ENCODE results near the gene GAREM1. TPM values are rescaled to one million over a fixed set of nuclear protein-coding genes. Genes with fewer than 3 reads are reported as not detected.
A peak's percentile ranks its signal among the peaks of the same experiment; 100 is the strongest.

The GAREM1 gene
- polyA plus RNA-seq, 3 donors, result 29.9 to 37.4 (median 34.2) TPM

DNA sequence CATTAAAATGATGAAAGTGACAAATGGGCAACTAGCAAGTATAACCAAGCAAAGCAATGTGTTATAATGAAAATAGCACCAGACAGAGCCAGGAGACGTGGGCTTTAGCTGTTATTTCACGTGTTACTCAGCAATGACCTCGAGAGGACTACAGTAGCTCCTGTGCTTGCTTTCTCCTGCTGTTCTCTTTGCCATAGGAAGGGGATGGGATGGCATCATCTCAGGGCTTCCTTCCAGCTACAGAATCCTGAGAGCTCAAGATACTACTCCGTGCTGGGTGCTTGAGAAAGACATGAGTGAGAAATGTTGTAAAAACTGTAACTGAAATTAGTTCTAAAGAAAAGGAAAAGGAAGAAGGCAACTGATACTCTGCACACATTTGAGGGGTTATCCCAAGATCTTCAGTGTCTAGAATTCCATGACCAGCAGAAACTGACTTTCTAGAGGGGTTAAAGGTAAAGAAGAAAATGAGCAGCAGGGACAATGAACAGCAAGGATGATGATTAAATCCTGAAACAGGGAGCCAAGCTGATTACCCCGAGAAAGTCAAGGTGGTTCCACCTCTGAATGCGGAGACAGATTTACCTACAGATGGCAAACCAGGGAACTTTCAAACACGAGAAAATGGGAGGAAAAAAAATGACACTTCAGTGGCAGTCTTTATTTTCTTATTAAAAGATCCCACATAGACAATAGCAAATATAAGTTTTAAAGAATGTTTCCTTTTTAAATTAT is 33.4 kb downstream of the GAREM1 start:
- DNase-seq (ENCODE audit: extremely low read depth in 1 of 11, low read depth in 9 of 11, low spot score in 4 of 11), result no peak

DNA sequence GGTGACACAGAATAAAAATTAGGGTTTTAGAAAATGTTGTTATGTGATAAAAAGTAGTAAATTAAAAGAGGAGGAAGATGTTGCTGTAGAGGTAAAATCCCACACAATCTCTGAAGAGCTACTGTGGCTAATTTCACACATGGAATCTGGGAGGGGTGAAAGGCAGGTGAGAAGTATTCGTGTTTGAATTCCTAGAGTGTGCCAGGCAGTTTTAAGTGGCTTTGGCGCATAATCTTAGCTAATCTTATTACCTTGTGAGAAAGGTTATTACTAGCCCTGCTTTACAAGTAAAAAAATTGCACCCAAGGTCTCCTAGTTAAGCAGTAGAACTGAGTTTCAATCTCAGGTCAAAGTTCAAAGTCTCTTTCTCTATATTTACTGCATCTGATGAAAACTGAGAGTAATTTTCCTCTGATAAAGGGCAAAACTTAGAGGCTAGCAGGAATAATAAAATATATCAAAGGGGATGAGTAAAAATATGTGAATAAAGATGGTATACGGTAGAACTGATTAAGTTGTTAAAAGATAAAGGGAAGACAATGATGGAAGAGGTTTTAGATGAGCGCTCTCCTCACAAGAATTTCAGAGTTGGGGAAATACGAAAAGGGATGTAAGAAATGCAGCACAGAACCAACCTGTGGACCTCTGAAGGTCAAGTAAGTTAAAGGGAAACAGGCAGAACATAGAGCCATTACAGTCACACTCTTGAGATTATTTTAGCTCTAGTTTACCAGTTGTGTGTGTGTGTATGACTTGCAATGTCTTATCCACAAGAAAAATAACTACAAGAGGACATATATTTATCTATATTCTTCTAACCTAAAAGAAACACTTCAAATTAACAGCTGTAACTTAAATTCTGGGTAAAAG is 34.8 kb downstream of the GAREM1 start:
- DNase-seq (ENCODE audit: extremely low read depth in 1 of 11, low read depth in 9 of 11, low spot score in 4 of 11), result no peak

DNA sequence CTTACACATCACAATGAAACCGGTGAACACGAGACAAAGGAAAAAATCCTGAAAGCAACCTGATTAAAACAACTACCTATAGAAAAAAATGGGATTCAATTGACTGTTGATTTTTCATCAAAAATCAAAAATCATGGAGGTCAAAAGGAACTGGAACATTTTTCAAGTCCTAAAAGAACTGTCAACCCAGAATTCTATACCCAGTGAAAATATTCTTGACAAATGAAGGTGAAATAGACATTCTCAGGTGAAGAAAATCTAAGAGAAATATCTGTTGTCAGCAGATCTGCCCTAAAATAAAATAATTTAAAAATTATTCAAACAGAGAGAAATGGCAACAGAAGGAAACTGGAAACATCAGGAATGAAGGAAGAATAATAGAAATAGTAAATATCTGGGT is 38.9 kb downstream of the GAREM1 start:
- no peak for DNase-seq (ENCODE audit: extremely low read depth in 1 of 11, low read depth in 9 of 11, low spot score in 4 of 11)

DNA sequence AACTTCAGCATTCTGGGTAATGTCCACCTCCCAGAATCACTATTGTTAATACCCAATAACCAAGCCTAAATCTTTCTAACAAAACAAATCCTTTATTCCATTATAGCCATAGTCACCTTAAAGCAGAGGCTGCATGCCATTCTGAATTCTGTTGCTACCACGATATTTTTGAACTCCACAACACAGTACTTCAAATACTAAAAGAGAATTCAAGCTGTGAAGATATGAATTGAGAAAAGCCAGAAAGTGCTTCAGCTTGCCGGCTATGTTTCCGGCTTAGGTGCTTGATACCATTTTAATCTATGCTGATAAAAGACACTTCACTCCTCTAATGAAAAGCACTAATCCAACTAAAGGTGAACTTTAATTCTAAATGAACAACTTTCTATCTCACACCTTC is 41.3 kb downstream of the GAREM1 start:
- DNase-seq (ENCODE audit: extremely low read depth in 1 of 11, low read depth in 9 of 11, low spot score in 4 of 11), result no peak

DNA sequence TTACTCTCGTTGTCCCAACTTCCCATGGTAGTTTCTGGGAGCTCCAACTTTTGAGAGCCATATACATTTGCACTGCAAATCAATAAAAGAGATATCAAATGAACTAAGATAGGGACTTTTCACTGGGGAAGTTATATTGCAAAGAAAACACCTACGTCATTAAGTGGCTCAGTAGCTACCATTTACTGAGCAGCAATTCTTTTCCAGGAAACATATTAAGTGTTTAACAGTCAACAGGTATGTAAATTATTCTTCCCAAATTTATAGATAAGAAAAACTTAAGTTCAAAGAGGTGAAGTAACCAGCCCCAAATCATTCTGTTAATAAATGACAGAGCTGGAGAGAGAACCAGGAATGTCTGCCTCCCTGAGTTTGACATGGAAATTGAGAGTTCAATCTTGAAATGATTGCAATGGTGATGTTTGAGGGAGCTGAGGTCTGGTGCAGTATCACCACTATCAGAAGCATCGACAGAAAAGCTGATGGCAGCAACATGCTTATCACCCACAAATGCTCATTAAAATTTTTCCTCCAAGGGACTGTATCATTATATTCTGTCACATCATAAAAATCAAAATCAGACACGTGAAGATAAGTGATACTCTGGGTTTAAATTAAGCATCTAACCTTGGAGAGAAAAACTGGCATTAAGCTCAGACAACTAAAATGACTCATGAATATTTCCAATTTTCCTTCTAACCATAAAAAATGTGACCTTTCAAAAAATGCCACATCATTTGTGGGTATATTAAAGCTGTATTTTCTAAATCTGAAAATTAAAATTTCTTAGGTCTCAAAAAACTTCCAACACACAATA is 43.4 kb downstream of the GAREM1 start:
- no peak for DNase-seq (ENCODE audit: extremely low read depth in 1 of 11, low read depth in 9 of 11, low spot score in 4 of 11)

DNA sequence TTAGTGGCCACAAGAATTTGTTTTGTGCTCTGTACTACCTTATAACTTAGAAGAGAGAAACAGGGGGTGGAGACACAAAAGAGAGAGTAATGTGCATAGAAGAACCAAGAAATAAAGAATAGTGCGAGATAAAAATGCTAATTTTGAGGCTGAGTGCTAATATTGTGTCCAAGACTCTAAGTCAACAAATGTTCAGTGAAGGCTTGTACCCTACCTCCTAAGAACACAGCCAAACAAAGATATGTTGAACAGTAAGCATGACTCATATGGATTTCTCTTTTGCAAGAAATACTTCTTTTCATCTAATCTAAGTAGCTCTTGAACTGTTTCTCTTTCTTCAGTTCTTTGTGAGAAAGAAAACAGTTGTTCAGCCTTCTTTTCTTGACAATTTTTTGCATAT is 45.2 kb downstream of the GAREM1 start:
- DNase-seq (ENCODE audit: extremely low read depth in 1 of 11, low read depth in 9 of 11, low spot score in 4 of 11), result no peak

DNA sequence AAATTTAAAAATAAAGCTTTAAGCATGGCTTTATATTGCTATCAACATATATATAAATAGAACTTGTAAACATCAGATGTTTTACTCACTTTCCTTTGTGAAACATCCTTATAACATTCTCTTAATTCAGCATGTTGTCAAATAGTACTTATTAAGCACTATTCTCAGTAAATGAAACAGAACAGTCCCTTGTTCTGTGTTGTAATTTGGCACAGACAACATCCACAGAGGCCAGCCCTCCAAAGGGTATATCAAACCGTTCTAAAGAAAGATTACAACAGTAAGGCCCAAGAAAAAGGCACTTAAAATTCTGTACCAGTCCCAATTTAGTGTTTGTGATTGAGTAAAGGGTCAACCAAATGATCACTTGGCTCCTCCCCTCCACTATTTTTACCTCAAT is 46.0 kb downstream of the GAREM1 start:
- no peak for DNase-seq (ENCODE audit: extremely low read depth in 1 of 11, low read depth in 9 of 11, low spot score in 4 of 11)

DNA sequence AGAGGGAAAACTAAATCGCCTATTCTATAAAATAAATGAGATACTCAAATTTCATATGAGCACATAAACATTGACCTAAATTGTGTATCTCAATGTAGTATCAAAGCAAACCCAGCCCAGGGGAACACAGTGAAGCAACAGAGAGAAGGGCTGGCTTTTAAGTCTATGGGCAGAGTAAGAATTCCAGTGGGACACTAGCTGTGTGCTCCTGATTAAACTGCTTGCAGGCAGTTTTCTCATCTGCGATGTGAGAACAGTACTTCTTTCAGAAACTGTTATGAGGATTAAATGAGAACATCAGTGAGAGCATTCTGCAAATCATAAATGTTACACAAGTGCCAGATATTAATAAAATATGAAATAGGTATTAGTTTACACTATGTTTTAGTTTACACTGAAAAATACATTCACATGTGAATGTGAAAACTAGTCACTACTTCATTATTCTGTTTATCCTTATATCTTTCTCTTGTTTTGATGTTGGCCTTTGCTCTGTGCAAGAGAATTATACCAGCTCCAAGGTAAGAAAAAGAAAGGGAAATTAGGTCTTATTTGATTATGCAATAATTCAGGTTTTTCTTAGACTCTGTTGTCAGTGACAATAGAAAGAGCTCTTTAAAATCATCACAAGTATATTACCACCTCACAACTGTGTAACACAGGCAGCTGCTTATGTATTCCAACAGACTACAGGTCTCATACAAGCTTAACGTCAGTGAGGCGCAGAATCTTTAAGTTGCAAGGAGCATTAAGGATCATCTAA is 47.5 kb downstream of the GAREM1 start:
- DNase-seq (ENCODE audit: extremely low read depth in 1 of 11, low read depth in 9 of 11, low spot score in 4 of 11), result no peak

DNA sequence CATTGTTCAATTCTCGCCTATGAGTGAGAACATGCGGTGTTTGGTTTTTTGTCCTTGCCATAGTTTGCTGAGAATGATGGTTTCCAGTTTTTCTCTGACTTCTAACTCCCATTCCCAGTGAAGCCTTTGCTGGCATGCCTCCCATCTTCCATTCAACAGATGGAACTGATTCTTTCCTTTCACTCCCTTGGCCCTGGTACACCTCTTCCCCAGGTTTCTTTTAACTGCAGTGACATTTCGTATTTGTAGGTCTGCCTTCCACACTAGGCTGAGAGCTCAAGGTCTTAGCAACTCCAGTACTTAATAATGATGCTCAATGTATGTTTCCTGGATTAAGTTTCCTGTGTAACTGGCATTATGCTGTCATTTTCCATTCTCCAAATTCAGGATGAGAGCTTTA is 48.5 kb downstream of the GAREM1 start:
- DNase-seq (ENCODE audit: extremely low read depth in 1 of 11, low read depth in 9 of 11, low spot score in 4 of 11), result no peak

DNA sequence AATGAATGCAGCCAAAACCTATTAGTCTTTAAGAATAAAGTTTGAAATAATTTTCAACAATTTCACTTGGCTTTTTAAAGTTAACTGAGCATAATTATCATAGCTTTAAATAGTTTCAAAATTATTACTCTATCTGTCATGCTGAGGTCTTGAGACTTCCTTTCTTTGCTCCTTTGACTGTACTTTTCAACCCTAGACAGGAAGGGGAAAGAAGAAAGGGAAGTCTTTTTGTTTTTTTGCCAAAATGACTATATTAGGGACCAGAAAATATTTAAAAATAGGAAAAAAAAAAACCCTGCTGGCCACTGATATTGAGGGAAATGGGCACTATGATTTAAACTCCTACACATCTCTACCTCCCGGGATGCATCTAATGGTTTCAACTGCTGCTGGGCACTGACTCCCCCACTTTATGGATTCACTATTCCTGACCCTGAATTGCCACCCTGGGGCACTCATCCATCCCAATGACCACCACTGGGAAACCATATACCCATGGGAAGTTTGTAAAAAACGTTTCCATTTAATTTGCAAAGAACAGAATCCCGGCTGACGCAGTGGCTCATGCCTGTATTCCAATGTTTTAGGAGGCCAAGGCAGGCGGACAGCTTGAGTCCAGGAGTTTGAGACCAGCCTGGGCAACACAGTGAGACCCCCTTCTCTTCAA is 50.5 kb downstream of the GAREM1 start:
- peak in 3 of 11 donors; percentile 15 to 36 (median 29) for DNase-seq (ENCODE audit: extremely low read depth in 1 of 11, low read depth in 9 of 11, low spot score in 4 of 11)

DNA sequence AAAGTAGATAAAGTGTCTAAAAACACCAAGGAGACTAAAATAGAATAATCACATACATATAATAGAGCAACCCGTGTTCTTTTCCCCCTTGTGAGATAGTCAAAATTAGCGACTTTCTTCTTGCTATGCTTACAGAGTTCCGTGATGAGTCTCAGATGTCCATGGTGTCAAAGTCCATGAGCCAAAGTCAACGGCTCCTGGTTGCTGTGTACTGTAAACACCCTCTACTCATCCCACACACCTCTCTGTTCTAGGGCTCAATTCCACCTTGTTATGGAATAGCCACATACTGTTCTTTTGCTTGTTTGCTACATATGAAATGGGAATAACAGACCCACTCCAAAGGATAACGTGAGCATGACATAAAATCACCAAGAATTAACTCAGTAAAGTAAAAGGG is 52.5 kb downstream of the GAREM1 start:
- no peak for DNase-seq (ENCODE audit: extremely low read depth in 1 of 11, low read depth in 9 of 11, low spot score in 4 of 11)

DNA sequence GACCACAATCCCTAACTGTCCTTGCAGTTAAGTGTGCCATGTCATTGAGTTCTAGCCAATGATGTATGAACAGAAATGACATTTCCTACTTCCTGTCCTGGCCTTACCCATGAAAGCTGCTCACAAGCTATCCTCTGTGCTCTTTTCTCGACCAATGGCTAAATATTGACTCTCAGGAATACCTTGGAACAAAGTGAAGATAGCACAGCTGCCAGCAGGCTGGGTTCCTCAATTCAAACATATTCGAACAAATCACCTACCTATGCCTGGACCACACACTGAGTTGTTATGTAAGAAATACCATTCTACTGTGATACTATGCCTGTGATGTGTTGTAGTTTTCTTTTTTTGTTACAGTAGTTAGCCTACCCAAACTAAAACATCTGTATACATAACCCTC is 65.1 kb downstream of the GAREM1 start:
- DNase-seq (ENCODE audit: extremely low read depth in 1 of 11, low read depth in 9 of 11, low spot score in 4 of 11), result no peak

DNA sequence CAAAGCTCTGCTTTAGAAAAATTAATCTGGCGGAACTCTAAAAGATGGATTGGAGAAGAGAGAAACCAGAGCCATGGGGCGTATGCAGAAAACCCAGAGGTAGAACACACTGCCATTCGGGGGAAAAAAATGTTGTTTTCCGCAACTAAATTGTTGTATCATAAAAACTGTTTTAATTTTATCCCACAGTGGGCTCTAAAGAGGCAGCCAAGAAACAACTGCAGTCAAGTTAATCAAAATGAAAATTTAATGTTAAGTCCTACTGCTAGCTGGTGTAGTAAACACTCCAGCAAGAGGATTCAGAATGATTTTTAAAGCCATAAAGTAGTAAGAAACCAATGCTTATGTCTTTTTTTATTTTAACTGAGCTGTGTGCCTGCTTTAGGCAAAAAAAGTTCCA is 69.1 kb downstream of the GAREM1 start:
- no peak for DNase-seq (ENCODE audit: extremely low read depth in 1 of 11, low read depth in 9 of 11, low spot score in 4 of 11)

DNA sequence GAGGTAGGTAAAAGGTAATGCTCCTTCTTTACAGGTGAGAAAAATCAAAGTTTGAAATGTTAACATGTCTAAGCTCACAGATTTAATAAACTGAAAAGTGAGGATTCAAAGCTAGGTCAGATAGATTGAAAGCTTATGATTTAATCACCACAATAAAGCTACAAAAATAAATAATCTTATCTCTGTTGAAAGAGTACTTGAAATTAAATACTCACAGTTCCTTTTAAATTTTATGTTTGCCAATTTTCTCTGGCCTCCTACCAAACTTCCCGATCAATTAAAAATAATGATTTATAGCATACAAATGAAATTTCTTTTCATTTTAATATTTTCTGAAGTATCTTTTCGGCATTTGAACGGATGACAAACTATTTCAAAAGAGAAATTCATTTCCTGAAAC is 77.3 kb downstream of the GAREM1 start:
- no peak for DNase-seq (ENCODE audit: extremely low read depth in 1 of 11, low read depth in 9 of 11, low spot score in 4 of 11)

DNA sequence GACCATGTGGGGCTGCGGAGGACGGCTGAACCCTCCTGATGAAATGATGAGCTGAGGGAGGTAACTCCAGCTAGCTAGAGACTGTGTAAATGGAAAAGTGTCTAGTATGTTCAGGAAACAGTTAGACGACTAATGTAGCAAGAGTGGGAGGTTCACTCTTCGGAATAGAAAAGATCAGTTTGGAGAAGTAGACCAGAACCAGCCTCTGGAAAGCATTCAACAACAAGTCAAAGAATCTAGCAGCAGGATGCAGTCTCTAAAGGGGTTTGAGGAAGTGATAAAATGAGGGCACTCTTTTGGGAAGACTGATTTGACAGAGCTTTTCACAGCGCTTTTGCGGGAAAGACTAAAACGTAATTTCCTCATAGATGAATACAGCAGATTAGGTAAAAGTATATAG is 79.6 kb downstream of the GAREM1 start:
- no peak for DNase-seq (ENCODE audit: extremely low read depth in 1 of 11, low read depth in 9 of 11, low spot score in 4 of 11)

DNA sequence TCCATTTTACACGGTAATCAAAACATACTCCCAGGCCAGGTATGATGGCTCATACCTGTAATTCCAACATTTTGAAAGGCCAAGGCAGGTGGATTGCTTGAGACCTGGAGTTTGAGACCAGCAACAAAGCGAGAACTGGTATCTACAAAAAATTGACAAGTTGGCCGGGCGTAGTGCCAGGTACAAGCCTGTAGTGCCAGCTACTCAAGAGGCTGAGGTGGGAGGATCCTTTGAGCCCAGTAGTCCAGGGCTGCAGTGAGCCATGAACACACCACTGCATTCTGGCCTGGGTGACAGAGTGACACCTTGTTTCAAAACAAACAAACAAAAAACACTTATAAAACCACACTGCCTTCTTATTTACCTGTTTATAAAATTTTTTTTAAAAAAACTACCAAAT is 80.8 kb downstream of the GAREM1 start:
- no peak for DNase-seq (ENCODE audit: extremely low read depth in 1 of 11, low read depth in 9 of 11, low spot score in 4 of 11)

DNA sequence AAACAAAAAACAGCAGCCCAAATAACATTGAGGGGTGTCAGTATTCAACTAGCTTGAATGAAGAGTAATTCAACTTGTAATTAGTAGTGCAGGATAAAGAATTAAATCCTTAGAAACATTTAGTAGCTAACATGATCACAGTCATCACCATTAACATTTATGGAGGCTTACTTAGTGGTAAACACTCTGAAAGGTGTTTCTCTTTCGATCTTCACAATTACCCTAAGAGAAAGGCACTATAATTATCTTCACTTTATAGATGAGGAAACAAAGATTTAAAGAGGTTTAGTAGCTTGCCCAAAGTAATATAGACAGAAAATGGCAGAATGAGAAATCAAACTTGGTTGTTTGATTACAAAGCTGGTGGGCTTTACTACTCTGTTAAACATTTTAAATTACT is 81.5 kb downstream of the GAREM1 start:
- DNase-seq (ENCODE audit: extremely low read depth in 1 of 11, low read depth in 9 of 11, low spot score in 4 of 11), result no peak

DNA sequence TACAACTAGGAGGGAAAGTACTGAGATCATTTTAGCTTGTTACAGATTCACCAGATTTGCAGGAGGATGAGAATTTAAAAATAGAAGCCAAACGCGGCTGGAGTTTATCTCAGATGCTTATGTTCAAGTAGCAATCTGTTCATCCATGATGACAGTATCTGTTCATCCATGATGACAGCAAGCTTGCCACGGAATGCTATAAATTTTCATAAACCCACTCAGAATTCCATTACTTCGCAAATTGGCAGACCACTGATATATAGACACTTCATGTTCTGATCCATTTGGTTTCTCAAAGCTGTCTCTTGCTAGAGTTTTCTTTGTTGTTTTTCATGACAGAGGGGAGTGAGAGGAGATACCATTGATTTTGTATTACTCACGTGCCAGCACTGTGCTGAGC is 84.2 kb downstream of the GAREM1 start:
- DNase-seq (ENCODE audit: extremely low read depth in 1 of 11, low read depth in 9 of 11, low spot score in 4 of 11), result no peak

Data from renal cortex interstitium (tissue), 11 donors.